Esophagus (tissue), 2 donors: ENCODE measurements around the gene PKP1. TPM values are rescaled to one million over a fixed set of nuclear protein-coding genes. Genes with fewer than 3 reads are reported as not detected.

Source experiments
- H3K27ac ChIP-seq, 2 donors: one replicate each; pipeline ENCODE4 v1.5.1; 2013; ENCODE audit warnings: low read depth in 2 of 2, mild to moderate bottlenecking in 2 of 2, inconsistent platforms in 1 of 2, low read length in 1 of 2, moderate library complexity in 1 of 2
- H3K27me3 ChIP-seq, 2 donors: one replicate each; pipeline ENCODE4 v1.6.1; 2013; ENCODE audit warnings: low read length in 2 of 2, control low read depth in 1 of 2, mild to moderate bottlenecking in 1 of 2; ENCODE audit not compliant: insufficient read depth in 2 of 2, control insufficient read depth in 1 of 2
- H3K36me3 ChIP-seq, 2 donors: one replicate each; pipeline ENCODE4 v1.6.1; 2013; ENCODE audit warnings: low read length in 1 of 2; ENCODE audit not compliant: control insufficient read depth in 2 of 2, insufficient read depth in 2 of 2
- H3K4me1 ChIP-seq, 2 donors: one replicate each; pipeline ENCODE4 v1.6.1; 2013; ENCODE audit warnings: low read length in 1 of 2; ENCODE audit not compliant: control insufficient read depth in 2 of 2, insufficient read depth in 2 of 2
- H3K4me3 ChIP-seq, 2 donors: one replicate each; pipeline ENCODE4 v1.5.1; 2013; ENCODE audit warnings: low read length in 2 of 2, mild to moderate bottlenecking in 2 of 2, low read depth in 1 of 2, moderate library complexity in 1 of 2
- H3K9me3 ChIP-seq, 2 donors: one replicate each; pipeline ENCODE4 v1.6.1; 2013; ENCODE audit warnings: mild to moderate bottlenecking in 2 of 2, low read depth in 1 of 2, low read length in 1 of 2, moderate library complexity in 1 of 2; ENCODE audit not compliant: control insufficient read depth in 2 of 2, insufficient read depth in 1 of 2
- WGBS, 2 donors: extraction: QIAGEN DNeasy Blood & Tissue Kit; methylation state at CpG; one replicate each; pipeline ENCODE4 v1.1.7; 2013; 5-methylcytosine and 5-hydroxymethylcytosine counted together
- polyA plus RNA-seq, 2 donors: library from polyadenylated mRNA; stranded (reverse); fragments of 200-250 nt; gene quantifications; one replicate each; pipeline ENCODE4 v1.2.3, GENCODE V29; 2013
- donor health status: healthy with polysubstance abuse.
- donor health status: Bipolar disorder and iron deficiency.

The PKP1 gene
- polyA plus RNA-seq, 2 donors: 124 to 282 TPM

DNA sequence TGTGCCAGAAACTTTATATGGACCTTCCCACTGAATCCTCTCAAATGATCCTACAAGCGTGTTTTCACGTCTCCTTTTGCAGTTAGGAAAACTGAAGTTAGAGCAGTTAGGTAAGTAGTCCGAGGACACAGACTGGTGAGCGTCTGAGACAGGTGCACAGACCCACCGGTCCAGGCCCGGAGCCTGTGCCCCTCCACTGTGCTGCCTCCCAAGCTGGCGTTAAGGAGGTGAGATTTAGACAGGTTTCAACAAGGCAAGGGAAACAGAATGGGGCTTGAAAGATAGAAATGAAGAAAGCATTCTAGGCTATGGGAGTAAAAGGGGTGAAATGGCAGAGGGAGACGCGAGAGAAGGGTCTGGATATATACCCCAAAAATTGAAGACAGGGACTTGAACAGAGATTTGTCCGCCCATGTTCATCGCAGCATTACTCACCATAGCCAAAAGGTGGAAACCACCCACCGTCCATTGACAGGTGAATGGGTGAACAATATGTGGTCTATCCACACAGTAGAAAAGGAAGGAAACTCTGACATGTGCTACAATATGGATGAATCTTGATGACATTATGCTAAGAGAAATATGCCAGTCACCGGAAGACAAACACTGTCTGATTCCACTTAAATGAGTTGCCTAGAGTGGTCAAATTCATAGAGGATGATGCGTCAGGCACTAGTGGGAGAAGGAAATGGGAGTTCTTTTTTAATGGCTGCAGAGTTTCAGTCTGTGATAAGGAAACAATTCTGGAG is 15.7 kb upstream of the PKP1 start:
- no peaks in the 10 kb centered on the region for H3K27me3 ChIP-seq
- no peak overlapping the region for H3K4me3 ChIP-seq
- H3K36me3 ChIP-seq: no peaks in the 10 kb centered on the region
- peaks cover 3 to 18% of the 10 kb centered on the region in 2 donors for H3K4me1 ChIP-seq
- no peaks in the 10 kb centered on the region for H3K9me3 ChIP-seq
- H3K27ac ChIP-seq: peak overlapping the region; percentile 72 to 96
- WGBS, 2 donors: 78 to 80% methylated on average over 14 of the region's 14 CpGs

GRCh38 chr1:201268604-201269151 is 14.6 kb upstream of the PKP1 start:
- Histone ChIP-seq H3K36me3 (no peaks in the 10 kb centered on the region), H3K9me3 (no peaks in the 10 kb centered on the region), H3K27ac (peak overlapping the region; percentile 50 to 87), H3K27me3 (no peaks in the 10 kb centered on the region), H3K4me1 (peaks cover 3 to 16% of the 10 kb centered on the region in 2 donors), H3K4me3 (no peak overlapping the region)
- 33 to 45% methylated on average over 12 of the region's 12 CpGs for WGBS, 2 donors

DNA sequence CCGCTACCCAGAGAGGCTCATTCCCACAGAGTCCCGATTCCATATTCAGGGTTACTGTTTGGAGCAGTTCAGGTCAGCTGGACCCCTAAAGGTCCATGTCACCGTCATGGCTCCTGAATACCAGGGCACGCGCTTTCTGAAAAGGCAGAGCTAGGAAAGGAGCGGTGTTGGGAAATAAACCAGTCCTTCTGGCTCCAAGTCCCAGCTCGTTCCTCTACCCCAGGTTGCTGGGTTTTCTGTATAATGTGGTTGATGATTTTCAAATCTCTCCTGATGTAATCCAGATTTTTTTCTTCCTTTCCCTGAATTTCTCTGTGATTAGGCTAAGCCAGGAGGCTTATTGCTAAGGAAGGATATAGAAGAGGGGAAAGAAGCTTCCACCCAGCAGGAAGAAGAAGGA is 14.0 kb upstream of the PKP1 start:
- H3K36me3 ChIP-seq: no peaks in the 10 kb centered on the region
- no peak overlapping the region for H3K4me3 ChIP-seq
- H3K4me1 ChIP-seq: peaks cover 3 to 16% of the 10 kb centered on the region in 2 donors
- H3K27me3 ChIP-seq: no peaks in the 10 kb centered on the region
- WGBS, 2 donors: 59 to 64% methylated on average over 7 of the region's 7 CpGs
- H3K9me3 ChIP-seq: no peaks in the 10 kb centered on the region
- peak overlapping the region; percentile 50 to 87 for H3K27ac ChIP-seq

- Histone ChIP-seq H3K4me1 (peaks cover 3 to 23% of the 10 kb centered on the region in 2 donors), H3K27me3 (no peaks in the 10 kb centered on the region), H3K27ac (peak overlapping the region; percentile 50 to 82), H3K36me3 (no peaks in the 10 kb centered on the region), H3K4me3 (no peak overlapping the region), H3K9me3 (no peaks in the 10 kb centered on the region)
- 79 to 80% methylated on average over 6 of the region's 6 CpGs for WGBS, 2 donors
Observed at GRCh38 chr1:201269900-201270410, 13.4 kb upstream of the PKP1 start.

DNA sequence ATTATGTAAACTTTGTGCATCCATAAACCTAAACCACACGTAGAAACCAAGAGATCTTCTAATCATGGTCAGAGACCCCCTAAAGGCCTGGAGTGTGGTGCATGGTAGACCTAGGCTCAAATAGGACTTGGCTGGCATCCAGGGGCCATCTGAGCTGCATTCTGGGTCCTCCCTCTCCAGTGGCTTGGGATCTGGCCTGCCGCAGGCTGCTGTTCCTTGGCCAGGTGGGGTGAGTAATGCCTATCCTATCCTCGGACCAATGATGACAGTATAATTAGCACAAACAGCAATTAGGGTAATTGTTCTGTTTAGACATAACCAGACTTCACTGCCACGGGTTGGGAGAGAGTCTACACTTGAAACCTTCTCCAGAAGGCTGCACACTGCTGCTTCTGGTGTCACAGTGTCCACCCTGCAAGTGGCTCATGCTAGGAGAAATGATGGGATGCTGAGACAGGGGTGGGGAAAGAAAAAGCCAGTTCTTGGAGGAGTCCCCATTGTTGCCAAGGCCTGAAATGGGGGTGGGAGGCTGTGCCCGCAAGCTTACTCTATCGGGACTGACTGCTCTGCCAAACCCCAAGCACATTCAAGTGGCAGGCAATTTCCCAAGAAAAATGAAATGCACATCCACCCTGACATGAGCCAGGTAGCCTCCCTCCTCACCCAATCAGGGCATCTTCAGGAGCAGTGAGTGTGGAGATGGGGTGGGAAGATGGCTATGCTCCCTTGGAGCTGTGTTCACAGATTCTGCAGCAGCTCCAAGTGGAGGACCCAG is 12.5 kb upstream of the PKP1 start:
- no peak overlapping the region for H3K27ac ChIP-seq
- H3K4me1 ChIP-seq: peaks cover 3 to 28% of the 10 kb centered on the region in 2 donors
- no peaks in the 10 kb centered on the region for H3K36me3 ChIP-seq
- WGBS, 2 donors: 68 to 76% methylated on average over 6 of the region's 6 CpGs
- no peaks in the 10 kb centered on the region for H3K27me3 ChIP-seq
- H3K9me3 ChIP-seq: no peaks in the 10 kb centered on the region
- no peak overlapping the region for H3K4me3 ChIP-seq

DNA sequence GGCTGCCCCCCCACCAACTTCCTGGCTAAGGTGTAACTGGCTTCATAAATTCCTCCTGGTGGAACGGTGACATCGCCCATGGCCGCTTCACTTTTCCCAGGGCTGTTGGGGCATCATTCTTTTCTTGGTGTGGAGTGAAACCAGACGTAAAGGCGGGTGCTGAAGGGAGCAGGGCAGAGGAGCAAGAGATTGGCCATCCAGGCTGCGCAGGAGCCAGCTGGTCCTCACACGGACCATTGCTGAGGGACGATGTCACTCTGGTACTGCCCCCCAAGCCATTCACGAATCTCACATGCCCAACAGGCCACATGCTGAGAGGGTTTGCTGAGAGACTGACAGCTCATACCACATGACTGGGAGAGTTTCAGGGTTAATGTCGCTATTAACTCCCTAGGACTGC is 10.5 kb upstream of the PKP1 start:
- peaks cover 3 to 36% of the 10 kb centered on the region in 2 donors for H3K4me1 ChIP-seq
- H3K27me3 ChIP-seq: no peaks in the 10 kb centered on the region
- no peak overlapping the region for H3K27ac ChIP-seq
- 83 to 88% methylated on average over 10 of the region's 10 CpGs for WGBS, 2 donors
- H3K36me3 ChIP-seq: no peaks in the 10 kb centered on the region
- no peak overlapping the region for H3K4me3 ChIP-seq
- no peaks in the 10 kb centered on the region for H3K9me3 ChIP-seq

DNA sequence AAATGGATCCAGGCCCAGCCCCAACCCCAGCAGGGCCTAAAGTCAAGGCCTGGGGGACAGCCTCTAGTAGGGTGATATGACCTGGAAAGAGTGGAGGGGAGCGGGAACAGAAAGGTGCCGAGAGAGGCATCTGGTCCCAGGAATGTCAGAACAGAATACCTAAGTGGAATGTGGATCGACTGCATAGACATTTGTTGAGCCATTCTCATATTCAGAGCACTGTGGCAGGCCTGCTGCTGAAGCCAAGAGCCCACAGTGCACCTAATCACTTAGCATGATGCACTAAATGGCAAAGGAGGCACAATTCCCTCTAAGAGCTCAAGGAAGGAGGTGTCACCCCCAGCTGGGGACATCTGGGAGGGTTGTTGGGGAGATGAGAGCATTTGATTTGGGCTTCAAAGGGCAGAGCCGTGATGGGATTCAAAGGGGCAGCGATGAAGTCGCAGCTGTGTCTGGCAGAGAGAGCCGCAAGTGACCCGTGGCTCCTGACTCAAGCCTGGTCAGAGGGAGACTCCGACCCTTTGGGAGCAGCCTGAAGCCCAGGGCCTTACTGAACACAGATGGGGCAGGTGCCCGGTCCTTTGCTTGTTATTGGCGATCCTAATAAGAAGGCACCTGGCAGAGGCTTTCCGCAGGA is 8.6 kb upstream of the PKP1 start:
- Histone ChIP-seq H3K27me3 (no peaks in the 10 kb centered on the region), H3K27ac (peak overlapping the region; percentile 94), H3K4me3 (no peak overlapping the region), H3K36me3 (no peaks in the 10 kb centered on the region), H3K9me3 (no peaks in the 10 kb centered on the region), H3K4me1 (peaks cover 3 to 30% of the 10 kb centered on the region in 2 donors)
- WGBS, 2 donors: 69 to 78% methylated on average over 12 of the region's 12 CpGs

DNA sequence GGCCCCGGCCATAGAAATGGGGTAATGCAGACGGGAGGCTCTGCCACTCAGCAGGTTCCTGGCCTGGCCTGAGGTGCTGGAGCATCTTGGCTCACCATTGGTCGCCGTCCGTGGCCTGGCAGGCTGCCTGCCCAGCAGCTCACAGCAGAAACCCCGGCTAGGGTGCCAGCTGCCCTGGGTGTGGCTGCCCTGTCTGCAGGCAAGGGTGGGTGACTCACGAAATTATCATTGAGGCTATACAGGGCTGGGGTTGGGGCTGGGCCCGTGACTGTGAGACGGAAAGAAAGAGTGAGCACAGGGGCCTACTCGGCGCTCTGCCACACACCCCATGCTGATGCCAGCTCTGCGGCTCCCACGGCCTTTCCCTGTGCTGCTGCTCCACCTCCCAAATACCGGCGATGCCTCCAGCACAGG is 8.0 kb upstream of the PKP1 start:
- H3K27ac ChIP-seq: peak overlapping the region; percentile 94
- peaks cover 3 to 25% of the 10 kb centered on the region in 2 donors for H3K4me1 ChIP-seq
- H3K27me3 ChIP-seq: no peaks in the 10 kb centered on the region
- 49 to 57% methylated on average over 15 of the region's 15 CpGs for WGBS, 2 donors
- no peaks in the 10 kb centered on the region for H3K36me3 ChIP-seq
- H3K4me3 ChIP-seq: no peak overlapping the region
- H3K9me3 ChIP-seq: no peaks in the 10 kb centered on the region

GRCh38 chr1:201276891-201277290 is 6.4 kb upstream of the PKP1 start:
- H3K4me1 ChIP-seq: peaks cover 0 to 23% of the 10 kb centered on the region in 2 donors
- WGBS, 2 donors: 45 to 59% methylated on average over 5 to 6 of the region's 6 CpGs

More at GRCh38 chr1:201276891-201277290, 6.4 kb upstream of the PKP1 start:
- no peaks in the 10 kb centered on the region for H3K36me3 ChIP-seq
- H3K4me3 ChIP-seq: no peak overlapping the region
- peak overlapping the region; percentile 94 for H3K27ac ChIP-seq
- no peaks in the 10 kb centered on the region for H3K27me3 ChIP-seq
- H3K9me3 ChIP-seq: no peaks in the 10 kb centered on the region
